Activated CD4-positive, alpha-beta T cell treated with anti-CD3 and anti-CD28 coated beads for 1 hour (primary cell): ENCODE measurements around the gene PEX10.

Experiments
- DNase-seq: peaks from one replicate; pipeline ENCODE4 v3.0.0-alpha.2; 2020

PEX10 gene

DNA sequence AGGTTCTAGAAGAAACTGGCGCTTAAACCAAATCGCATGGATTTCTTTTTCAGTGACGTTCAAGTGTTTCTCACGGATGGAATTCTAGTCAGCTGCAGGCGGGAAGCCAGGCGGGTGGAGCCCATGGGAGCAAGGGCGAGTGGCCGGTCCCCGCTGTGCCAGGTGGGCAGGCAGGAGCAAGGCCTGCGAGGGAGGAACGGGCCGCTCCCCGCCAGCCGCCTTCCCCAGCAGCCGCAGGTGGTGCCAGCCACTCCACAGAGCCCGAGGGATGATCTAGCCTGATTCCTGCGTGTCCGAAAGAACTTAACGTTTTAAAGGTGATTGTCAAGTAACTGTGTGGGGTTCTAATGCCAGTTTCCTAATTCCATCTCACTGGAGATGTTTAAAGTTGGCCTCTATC lies 9.1 kb downstream of the PEX10 start:
- no peak for DNase-seq

DNA sequence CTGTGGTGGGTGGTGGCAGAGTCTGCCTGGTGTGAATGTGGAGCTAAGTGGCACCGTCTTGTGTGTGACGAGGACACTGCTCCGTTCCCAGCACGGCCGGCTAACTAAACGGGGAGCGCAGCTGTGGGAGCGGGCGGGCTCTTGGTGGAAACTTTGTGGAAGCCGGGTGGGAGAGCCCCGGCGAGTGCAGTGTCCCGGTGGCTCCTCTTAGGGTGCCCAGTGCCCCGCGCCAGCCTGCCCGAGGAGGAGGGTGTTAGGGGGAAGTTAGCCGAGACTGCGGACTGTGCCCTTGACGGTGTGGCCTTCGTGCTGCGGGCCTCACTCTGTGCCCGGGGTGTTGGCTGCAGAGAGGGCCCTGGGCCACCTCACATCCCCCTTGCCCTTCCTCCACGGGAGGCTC lies 9.9 kb downstream of the PEX10 start:
- no peak for DNase-seq

DNA sequence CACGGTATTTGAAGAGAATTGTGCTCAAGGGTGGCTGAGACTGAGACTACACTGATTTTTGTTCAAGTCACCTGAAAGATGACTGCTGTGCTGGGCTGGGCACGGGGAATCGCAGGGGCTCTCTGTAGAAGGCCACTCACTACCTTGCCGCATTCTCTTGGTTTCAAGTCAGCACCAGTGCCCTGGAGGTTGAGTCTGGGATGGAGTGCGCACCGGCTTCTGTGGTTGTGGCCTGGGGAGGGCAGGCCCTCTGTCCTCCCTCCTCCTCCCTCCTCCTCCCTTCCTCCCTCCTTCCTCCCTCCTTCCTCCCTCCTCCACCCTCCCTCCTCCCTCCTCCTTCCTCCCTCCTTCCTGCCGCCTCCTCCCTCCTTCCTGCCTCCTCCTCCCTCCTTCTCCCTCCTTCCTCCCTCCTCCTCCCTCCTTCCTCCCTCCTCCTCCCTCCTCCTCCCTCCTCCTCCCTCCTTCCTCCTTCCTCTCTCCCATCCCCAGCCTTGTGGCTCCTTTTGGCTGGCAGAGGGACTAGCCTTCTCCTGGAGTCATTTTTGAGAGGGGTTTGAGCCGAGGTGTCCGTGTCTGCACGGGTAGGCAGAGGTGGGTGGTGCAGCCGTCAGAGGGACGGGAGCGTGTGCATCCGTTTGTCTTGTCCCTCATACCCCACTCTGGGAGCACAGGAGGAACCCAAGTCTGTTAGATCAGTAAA lies 11.3 kb downstream of the PEX10 start:
- DNase-seq: no peak

DNA sequence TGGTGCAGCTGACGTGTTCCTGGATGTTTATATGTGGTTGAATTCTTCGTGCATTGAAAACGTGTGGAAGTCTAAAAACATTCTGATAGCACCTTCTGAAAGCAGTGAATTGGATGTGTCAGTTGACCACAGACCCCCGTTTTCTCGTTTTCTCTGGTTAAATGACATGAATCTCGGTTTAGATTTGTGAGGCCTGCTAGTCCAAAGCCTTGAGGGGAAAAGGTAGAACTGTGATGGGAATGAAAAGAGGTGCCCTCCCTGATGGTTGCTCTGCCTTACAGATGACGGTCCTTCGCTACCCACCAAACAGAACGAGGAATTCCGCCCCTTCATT lies 11.8 kb downstream of the PEX10 start:
- no peak for DNase-seq

DNA sequence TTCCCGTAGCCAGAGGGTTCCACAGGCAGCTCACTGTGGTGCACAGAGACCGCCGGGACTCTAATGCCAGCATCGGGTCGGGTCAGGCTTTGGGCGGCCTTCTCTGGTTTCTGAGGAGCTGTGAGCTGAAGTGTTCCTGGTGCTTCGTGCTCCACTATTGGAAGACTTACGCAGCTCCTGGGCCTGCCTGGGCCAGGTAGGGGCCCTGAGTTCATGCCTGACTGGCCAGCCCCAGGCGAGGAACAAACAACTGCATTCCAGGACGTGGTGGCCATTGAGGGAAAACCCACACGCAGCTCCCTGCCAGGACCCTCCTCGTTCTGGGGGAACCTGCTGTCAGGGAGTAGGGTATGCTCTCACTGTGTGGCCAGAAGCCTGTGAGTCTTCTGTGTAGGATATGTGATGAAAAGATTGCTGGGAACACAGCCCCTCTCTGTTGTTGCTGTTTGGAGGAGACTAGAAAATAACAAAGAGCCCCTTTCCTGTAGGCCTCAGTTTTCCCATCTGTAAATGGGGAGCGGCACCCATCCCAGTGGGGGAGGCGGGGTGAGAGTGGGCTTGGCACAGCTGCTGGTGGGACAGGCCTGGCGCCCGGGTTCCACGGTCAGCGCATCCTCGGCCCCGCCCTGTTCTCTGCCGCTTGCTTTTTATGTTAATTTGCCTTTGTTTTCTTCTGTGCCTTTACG lies 12.3 kb downstream of the PEX10 start:
- no peak for DNase-seq

DNA sequence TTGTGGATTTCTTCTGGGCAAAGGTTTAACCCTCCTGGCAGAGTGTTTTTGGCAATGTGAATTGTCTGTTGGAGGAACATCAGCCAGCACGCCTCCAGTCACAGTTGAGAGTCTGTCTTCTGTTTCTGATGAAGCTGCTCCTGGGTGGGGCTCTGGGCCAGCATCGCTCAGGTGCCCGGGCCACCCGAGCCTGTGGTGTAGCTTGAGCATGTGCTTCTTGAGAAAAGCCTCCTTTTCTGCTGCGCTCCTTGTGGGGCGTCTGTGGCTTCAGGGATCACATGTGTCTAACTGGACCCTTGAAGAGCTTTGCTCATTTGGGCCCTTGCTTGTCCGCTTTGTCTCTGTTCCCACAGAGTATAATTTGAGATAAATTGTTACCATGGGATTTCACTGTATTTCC lies 13.5 kb downstream of the PEX10 start:
- DNase-seq: no peak

DNA sequence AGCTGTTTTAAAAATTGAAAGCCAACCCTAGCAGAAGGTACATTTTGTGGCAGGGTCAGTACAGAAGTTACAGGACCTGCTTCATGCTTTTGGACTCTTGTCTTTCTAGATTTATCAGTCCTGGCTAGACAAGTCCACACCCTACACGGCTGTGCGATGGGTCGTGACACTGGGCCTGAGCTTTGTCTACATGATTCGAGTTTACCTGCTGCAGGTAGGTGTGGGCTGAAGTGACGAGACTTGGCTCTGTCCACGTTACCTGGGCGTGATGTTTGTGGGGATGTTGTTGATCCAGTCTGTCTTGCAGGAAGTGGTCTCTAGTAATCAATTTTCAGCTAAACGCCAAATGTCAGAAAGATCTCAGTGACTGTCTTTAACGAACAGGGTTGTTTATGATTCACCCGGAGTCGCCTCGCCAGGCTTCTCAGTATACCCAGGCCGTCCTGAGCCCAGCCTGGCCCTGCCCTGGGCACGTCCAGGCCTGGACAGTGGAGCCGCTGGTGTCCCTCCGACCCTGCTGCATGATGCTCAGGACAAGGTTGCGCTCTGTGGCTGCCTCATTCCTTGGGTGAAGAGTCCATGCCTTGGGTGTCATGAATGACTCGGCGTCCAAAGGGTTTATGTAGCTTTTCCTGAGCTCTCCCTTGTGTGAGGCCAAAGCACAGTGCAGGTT lies 15.2 kb downstream of the PEX10 start:
- no peak for DNase-seq

DNA sequence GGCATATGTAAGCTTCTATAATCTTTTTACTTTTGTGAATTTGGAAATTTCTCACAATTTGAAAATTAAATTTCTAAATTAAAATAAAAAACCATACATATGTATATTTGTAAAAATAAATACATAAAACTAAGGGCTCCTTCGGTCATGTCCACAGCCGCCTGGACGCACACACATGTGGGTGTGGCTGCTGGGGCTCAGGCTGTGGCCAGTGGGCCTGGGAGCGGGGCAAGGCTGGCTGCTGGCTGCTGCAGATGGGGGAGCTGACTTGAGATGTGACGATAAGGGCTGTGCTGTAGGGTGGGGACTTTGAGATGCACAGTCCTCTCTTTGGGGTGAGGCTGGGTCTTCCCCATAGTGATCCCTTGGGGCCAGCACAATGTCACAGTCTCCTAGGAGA lies 15.9 kb downstream of the PEX10 start:
- no peak for DNase-seq

DNA sequence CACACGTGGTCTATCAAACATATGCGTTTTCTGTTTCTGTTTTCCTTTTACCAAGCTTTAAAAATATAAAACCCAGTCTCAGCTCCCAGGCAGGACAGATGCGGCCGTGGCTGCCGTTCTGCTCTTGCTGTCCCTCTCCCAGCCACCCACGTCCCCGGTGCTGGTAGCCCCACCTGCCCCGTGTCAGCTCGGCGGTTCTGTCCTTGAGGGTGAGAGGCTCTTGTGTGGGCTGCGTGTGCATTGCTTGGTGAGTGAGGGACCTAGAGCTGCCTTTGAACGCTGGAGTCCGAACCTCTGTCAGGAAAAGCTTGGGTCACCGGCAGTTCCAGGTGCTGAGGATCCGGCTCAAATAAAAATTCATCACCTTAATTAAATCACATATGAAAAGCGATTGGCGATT lies 16.3 kb downstream of the PEX10 start:
- no peak for DNase-seq

DNA sequence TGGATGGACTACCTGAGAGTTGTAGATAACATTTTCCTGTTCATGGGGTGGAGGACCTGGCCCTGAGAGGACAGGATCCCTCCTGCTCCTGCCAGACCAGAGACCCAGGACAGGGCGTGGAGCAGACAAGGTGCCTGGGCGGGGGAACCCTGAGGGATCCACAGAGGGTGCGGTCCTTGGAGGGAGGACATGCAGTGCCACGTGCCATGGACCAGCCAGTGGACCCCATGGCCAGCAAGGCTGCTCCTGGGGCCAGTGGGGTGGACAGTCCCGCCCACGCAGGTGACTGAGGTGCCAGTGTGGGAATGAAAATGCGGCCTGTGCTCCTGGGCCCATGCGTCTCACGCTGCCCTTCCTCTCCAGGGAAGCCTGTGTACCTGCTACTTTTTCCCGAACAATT lies 17.1 kb downstream of the PEX10 start:
- DNase-seq: no peak

DNA sequence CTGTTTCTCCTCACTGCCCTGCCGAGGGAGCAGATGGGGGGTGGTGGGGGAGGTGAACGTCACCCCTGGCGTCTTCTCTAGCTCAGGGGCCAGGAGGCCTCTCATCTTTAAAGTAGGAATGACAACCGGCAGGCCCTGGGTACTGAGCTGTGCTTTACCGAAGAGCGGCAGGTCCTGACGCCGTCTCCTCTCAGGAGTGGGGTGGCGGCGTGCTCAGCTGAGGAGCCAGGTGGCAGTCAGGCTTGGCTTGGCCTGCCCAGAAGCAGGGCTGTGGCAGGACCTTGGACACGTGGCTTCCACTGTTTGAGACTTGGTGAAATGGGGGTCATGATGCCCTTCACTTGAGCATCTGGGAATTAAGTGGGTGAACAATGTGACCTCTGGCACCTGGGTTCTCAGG lies 17.6 kb downstream of the PEX10 start:
- DNase-seq: no peak

DNA sequence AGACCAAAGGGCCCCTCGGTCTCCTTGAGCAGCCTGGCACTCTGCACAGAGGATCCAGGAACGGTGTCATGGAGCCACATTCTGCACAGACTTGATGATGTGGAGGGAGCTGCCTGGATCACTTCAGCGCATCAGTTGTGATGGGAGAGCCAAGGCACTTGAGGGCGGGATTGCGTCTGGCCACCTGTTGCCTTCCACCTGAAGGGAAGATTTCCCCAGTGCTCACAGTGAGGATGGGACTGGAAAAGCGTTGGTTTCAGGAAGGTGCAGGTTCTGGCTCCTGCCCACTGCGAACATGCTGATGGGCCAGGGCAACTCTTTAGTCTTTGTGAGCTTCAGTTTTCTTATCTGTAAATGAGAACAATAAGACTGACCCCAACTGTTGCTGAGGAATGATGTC lies 18.1 kb downstream of the PEX10 start:
- no peak for DNase-seq

DNA sequence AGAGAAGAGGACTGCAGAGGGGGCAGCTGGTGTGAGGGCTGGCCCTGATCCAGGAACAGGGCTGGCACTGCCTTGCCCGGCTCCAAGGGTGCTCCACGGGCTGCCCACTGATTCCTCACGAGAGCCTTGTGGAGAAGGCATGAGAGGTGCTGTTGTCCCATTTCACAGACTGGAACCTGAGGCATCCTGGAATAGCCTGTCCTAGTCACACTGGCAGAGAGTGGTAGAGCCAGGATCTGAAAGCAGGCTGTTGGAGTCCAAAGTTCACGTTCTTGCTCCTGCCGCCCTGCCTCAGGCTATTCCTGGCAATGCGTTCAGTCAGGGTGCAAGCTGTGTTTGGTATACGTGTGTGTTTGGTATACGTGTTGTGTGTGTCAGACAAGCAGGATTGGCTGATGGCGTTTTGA lies 18.9 kb downstream of the PEX10 start:
- no peak for DNase-seq

DNA sequence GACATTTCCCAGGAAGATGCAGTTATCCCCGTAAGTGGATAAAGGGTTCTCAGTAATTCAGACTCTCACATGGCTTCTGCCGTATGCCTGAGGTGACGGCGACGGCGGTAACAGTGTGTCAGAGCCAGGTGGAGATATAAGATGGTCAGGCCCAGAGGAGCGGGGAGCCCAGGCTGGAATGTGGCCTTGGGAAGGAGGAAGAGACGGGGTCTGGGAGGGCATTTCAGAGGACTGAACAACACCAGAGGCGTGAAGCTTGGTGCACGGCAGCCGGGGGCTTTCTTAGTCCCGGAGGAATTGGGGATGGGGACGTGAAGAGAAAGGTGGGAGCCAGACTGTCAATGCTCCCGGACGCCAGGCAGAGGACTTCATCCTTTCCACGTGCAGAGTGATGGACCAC lies 19.7 kb downstream of the PEX10 start:
- no peak for DNase-seq

DNA sequence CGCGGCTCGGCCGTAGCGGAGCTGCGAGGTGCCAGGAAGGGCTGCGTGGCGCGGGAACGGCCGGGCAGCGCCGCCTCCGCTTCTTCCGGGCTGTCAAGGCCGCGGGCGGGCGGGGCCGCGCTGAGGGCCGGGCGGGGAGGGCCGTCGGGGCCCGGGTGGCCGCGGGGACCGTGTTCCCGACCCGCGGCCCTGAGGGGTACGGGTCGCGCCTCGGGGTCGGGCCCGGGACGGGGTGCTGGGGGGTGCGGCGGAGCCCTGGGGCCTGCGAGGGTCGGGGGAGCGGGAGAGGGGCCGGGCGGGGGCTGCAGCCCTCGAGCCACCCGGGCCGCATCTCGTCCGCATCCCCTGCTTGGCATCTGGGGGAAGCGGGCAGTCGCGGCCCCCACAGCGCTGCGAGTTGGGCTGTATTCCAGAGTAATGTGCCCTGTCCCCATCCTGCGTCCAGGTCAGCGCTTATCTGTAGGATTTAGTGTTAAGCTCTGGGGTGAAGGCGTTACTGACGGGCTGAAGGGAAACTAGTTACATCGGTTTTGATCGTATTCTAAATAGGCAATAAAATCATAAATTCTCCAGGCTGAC lies 20.3 kb downstream of the PEX10 start:
- no peak for DNase-seq

DNA sequence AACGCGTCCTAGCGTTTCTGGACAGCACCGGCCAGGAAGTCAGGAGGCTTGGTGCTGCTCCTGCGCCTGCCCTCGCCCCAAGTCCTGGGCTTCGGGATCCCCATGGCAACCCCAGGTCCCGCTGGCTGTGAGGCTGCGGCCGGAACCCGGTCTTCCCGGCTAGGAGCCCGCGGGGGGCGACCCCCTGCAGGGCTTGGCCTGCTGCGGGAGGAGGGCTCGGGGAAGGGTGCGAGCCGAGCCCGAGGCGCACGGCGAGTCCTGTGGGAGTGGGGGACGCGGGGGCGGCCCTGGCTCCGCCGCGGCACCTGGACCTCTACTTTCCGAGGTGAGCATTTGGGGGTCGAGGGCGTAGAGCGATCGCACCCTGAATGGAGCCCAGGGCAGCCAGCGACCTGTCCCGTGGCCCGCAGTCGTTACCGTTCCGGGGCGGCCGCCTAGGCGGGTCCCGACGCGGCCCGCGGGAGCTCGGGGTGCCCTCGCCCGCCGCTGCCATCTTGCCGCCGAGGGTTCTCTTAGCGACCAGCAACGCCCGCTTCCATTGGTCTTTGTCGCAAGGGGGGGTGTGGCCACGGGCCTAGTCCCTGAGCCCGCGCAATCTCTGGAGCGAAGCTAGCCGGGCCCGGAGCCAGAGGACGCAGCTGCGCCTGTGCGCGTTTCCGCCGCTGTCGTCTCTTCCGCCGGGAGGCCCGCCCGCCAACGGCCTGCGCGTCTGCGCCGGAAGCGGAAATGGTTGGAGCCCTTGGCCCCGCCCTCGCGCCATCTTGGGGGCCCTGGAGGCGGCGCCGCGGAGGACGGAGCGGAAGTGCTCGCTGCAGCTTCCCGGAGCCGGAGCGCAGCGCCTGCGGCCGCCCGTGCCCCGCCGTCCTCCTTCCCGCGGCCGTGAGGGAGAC lies 21.1 kb downstream of the PEX10 start, which contains the start of the genes MORN1 and RER1:
Gene MORN1 (minus strand): TSS at position 514 of the 890 bp plus-strand sequence. CDS start 21 bp downstream, at position 493.
Gene RER1 (plus strand): TSS at position 801 of the 890 bp plus-strand sequence. CDS start 3,950 bp downstream, outside the sequence.
- DNase-seq: peak; percentile 98

DNA sequence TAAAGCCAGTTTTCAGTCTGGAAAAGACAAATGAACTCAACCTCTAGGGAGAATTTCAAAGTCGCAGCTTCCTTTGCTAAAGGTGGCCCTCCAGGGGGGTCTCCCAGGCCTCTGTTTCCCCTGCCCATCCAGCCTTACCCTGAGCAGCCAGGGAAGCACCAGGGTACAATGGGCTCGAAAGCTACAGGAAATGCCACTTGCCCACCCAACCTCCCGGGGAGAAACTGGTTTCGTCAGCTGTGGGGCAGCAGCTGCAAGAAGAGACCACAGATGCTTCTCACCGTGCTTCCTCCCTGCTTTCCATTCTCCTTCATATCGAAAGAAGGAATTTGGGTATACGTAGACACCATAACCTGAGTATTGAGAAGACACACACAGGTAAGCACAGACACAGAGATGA lies 22.7 kb downstream of the PEX10 start:
- no peak for DNase-seq

DNA sequence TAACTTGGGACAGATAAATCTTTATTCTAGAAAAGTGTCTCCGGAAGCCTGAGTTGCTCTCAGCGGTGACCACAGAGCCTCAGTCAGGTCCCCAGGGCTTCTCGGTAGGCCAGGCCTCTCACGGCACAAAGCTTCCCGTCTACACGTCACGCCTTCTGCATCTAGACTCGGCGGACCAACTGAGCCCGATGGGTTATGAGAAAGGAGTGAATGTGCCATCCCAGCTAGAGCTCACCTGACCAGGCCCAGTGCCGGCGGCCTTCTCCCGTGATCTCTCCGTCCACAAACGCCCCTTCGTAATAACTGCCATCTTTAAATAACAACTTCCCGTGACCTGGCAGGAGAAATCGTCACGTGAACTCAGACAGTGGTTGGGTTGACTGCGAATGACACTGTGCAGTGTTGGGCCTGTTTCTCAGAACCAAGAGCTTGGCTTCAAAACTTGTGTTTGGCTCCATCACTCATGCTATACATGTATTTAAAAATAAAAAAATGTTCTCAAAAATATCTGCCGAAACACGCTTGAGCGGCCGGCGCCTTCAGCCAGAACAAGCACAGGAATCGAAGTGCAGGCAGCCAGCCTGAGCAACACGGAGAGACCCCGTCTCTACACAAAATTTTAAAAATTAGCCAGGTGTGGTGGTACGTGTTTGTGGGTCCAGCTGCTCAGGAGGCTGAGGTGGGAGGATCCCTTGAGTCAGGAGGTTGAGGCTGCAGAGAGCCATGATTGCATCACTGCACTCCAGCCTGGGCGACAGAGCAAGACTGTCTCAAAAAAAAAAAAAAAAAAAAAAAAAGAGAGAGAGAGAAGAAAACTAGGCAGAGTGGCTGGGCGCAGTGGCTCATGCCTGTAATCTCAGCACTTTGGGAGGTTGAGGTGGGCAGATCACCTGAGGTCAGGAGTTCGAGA lies 24.1 kb downstream of the PEX10 start:
- no peak for DNase-seq

DNA sequence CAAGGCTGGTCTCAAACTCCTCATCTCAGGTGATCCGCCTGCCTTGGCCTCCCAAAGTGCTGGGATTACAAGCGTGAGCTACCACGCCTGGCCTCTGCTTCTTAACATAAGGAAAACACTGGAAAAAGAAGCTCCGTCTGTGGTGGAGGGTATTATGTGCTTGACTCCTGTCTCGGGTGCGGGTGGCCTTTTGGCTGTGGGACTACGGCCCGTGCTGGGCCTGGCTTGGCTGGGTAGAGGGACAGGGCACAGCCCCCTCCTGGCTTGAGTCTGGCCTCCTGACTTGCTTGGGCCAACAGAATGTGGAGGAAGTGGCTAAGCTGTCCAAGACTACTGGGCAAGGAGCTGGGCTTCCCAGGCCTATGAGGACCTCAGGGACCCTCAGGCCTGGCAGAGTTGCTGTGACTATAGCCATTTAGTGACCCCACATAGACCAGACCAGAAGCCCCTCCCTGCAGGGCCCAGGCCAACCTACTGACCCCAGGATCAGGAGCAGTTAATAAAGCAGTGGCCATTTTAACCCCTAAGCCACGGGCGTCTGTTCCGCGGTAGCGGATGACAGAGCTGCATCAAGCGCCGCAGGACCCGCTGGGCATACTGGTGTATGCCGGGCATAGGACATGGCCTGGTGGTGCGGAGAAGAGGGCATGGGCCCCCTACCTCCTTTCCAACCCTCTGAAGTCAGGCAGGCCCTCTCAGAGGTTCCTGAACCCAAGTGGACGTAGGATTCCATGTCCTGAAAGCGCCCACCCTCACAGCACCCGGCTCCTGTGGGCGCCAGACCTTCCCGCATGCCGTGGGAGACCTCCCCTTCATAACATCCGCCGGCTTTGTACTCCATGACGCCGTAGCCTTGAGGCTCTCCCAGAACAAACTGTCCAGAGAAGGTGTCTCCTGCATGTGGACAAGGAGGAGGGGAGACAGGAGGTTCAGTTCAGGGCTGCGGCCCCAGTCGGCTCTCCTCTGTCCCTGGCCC lies 25.4 kb downstream of the PEX10 start:
- no peak for DNase-seq

DNA sequence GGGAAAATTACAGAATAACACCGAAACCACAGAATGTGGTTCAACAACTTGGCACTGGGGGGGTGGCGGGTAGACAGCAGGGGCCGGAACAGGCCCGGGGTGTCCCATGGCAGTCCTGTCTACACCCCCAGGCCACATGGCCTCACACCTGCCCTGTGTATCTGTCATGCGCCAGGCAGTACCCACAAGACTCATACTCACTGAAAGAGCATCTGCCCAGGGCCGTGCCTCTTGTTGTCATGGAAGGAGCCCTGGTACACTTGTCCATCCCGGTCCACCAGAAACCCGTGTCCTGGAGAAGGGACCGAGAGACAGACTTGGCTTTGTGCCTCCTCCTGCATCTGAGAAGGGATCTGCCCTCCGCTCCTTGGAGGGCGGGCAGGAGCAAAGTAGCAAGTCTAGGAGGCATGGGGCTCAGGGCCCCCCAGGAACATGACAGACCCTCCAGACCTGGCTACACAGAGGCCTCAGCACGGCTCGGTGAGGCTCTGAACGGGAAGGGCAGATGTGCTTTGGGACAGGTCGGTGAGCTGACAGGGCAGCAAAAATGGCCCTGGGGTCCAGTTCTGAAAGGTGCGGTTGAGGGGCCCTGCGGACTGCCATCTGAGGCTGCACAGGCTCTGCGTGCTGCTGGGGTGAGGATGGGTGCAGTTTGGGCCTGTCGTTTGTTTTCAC lies 26.6 kb downstream of the PEX10 start:
- DNase-seq: no peak
